Measurements from ENCODE around the gene TARBP2.

- TF ChIP-seq ZNF501 (tag by site-specific recombination; IDR thresholded peaks at IDR 0.05) (no peak), ZEB2 (tag by site-specific recombination; IDR thresholded peaks at IDR 0.05) (no peak)
These were observed 20.3 kb upstream of the TARBP2 start for GRCh38 chr12:53480491-53481442.

All from HEK293 (cell line).